Endometrial microvascular endothelial cells (primary cell): ENCODE results near the gene RBPJL. TPM values are rescaled to one million over a fixed set of nuclear protein-coding genes. Genes with fewer than 3 reads are reported as not detected.

ENCODE experiments used
- total RNA-seq: library from RNA; depleted of rRNA; stranded (reverse); fragments of >200 nt; gene quantifications from one replicate; pipeline ENCODE4 v1.2.3, GENCODE V29; 2015; ENCODE audit errors: inconsistent ontology term

RBPJL gene
- total RNA-seq, 1 donor from 2014 or later: not detected

Other genes with a start within 250 kb of the RBPJL start
- gene KCNS1, start 205.7 kb upstream of the RBPJL start, total RNA-seq: not detected
- gene WFDC5, start 191.7 kb upstream of the RBPJL start, total RNA-seq: not detected
- not detected for gene WFDC12, start 182.4 kb upstream of the RBPJL start, total RNA-seq
- not detected for gene PI3, start 131.9 kb upstream of the RBPJL start, total RNA-seq
- not detected for gene SEMG1, start 99.8 kb upstream of the RBPJL start, total RNA-seq
- gene SEMG2, start 85.5 kb upstream of the RBPJL start, total RNA-seq: not detected
- gene SLPI, start 52.3 kb upstream of the RBPJL start, total RNA-seq: not detected
- gene MATN4, start 1.5 kb downstream of the RBPJL start, total RNA-seq: not detected
- 43.6 TPM for gene SDC4, start 41.6 kb downstream of the RBPJL start, total RNA-seq
- 35.1 TPM for gene SYS1, start 56.3 kb downstream of the RBPJL start, total RNA-seq
- gene TP53TG5, start 71.5 kb downstream of the RBPJL start, total RNA-seq: not detected
- gene DBNDD2, start 101.4 kb downstream of the RBPJL start, total RNA-seq: 13.8 TPM
- 84.6 TPM for gene PIGT, start 109.3 kb downstream of the RBPJL start, total RNA-seq
- gene WFDC2, start 162.9 kb downstream of the RBPJL start, total RNA-seq: not detected
- gene SPINT3, start 208.8 kb downstream of the RBPJL start, total RNA-seq: not detected
- gene WFDC6, start 232.6 kb downstream of the RBPJL start, total RNA-seq: not detected
- not detected for gene EPPIN, start 240.6 kb downstream of the RBPJL start, total RNA-seq